ENCODE results near the gene SF3A1.

Gene SF3A1

GRCh38 chr22:30315962-30316576, 40.6 kb downstream of the SF3A1 start:
- Histone ChIP-seq H3K27me3 (ENCODE audit: insufficient read depth, poor library complexity, severe bottlenecking) (no peaks in the 10 kb centered on the region), H3K27ac (replicated peaks) (no peak overlapping the region), H3K4me3 (replicated peaks; ENCODE audit: insufficient read depth, low read length) (no peak overlapping the region)
- no peak for TF ChIP-seq GABPA (IDR thresholded peaks at IDR 0.05; ENCODE audit: low read depth)
- TF ChIP-seq SPI1 (IDR thresholded peaks at IDR 0.05; ENCODE audit: borderline replicate concordance, low read depth), result no peak
- no peak for TF ChIP-seq POLR2AphosphoS5 (IDR thresholded peaks at IDR 0.05; ENCODE audit: low read depth)
- no peak for TF ChIP-seq REST (IDR thresholded peaks at IDR 0.05; ENCODE audit: insufficient replicate concordance, low read depth)
- no peak for TF ChIP-seq CTCF (IDR thresholded peaks at IDR 0.05; ENCODE audit: insufficient read depth, low read length)
- no peak for DNase-seq (ENCODE audit: low read depth in 1 of 2, low spot score in 1 of 2)

- H3K4me3 ChIP-seq (replicated peaks; ENCODE audit: insufficient read depth, low read length), result no peak overlapping the region
- H3K27ac ChIP-seq (replicated peaks), result no peak overlapping the region
- DNase-seq (ENCODE audit: low read depth in 1 of 2, low spot score in 1 of 2), result peak in 1 of 2 experiments; percentile 43
Measured at GRCh38 chr22:30314915-30315314, 41.8 kb downstream of the SF3A1 start.

More at GRCh38 chr22:30314915-30315314, 41.8 kb downstream of the SF3A1 start:
- TF ChIP-seq REST (IDR thresholded peaks at IDR 0.05; ENCODE audit: insufficient replicate concordance, low read depth), result no peak
- no peak for TF ChIP-seq CTCF (IDR thresholded peaks at IDR 0.05; ENCODE audit: insufficient read depth, low read length)
- TF ChIP-seq GABPA (IDR thresholded peaks at IDR 0.05; ENCODE audit: low read depth), result no peak
- TF ChIP-seq SPI1 (IDR thresholded peaks at IDR 0.05; ENCODE audit: borderline replicate concordance, low read depth), result no peak
- no peak for TF ChIP-seq POLR2AphosphoS5 (IDR thresholded peaks at IDR 0.05; ENCODE audit: low read depth)
- H3K27me3 ChIP-seq (ENCODE audit: insufficient read depth, poor library complexity, severe bottlenecking), result no peaks in the 10 kb centered on the region

Data from HL-60 (cell line).